Esophagus muscularis mucosa (tissue), 4 donors: Measurements from ENCODE around the gene CAPN11. TPM values are rescaled to one million over a fixed set of nuclear protein-coding genes. Genes with fewer than 3 reads are reported as not detected.
A peak's percentile ranks its signal among the peaks of the same experiment; 100 is the strongest.

Source experiments
- DNase-seq: peaks from one replicate; pipeline ENCODE4 v3.0.0-alpha.2; 2017; ENCODE audit errors: extremely low spot score
- H3K27ac ChIP-seq, 4 donors: fragments of 200-600 bp; sonication (generic); replicated peaks in 1 of 4; 1 replicate in 3 of 4; 2 replicates in 1 of 4; pipeline ENCODE4 v1.5.1; 2016 to 2019; ENCODE audit warnings: mild to moderate bottlenecking in 1 of 4
- H3K27me3 ChIP-seq, 4 donors: fragments of 200-600 bp; sonication (generic); one replicate each; pipeline versions ENCODE4 v1.5.1 to v1.6.0; 2016 to 2019
- H3K36me3 ChIP-seq, 4 donors: fragments of 200-600 bp; sonication (generic); one replicate each; pipeline ENCODE4 v1.5.1; 2016 to 2019
- H3K4me1 ChIP-seq, 4 donors: fragments of 200-600 bp; sonication (generic); one replicate each; pipeline ENCODE4 v1.5.1; 2016 to 2019
- H3K4me3 ChIP-seq, 4 donors: fragments of 200-600 bp; sonication (generic); 1 replicate in 2 of 4; 2 replicates in 2 of 4; pipeline ENCODE4 v1.5.1; 2016 to 2019; ENCODE audit warnings: mild to moderate bottlenecking in 4 of 4, moderate library complexity in 1 of 4
- H3K9me3 ChIP-seq, 4 donors: fragments of 200-600 bp; sonication (generic); 1 replicate in 3 of 4; 2 replicates in 1 of 4; pipeline ENCODE4 v1.5.1; 2016 to 2019
- EP300 ChIP-seq: sonication (generic); formaldehyde crosslinking; IDR thresholded peaks from one replicate; pipeline ENCODE4 v1.6.1; 2017; ENCODE audit warnings: antibody characterized with exemption
- POLR2A ChIP-seq: fragments of 450-650 bp; IDR thresholded peaks from one replicate; pipeline ENCODE4 v1.6.1; 2017; ENCODE audit warnings: antibody characterized with exemption, moderate library complexity, mild to moderate bottlenecking, low read depth
- POLR2AphosphoS5 ChIP-seq, 2 donors: sonication (generic); formaldehyde crosslinking; IDR thresholded peaks; one replicate each; pipeline ENCODE4 v1.6.1; 2017; ENCODE audit warnings: antibody characterized with exemption in 2 of 2
- WGBS: methylation state at CpG from one replicate; pipeline ENCODE4 v1.1.5; 2018; 5-methylcytosine and 5-hydroxymethylcytosine counted together
- intact Hi-C: fragments of 100-400 bp; cut with DNase I; formaldehyde crosslinking; loops from one replicate; pipeline ENCODE4 v1.15.1; 2023
- total RNA-seq, 4 donors: library from RNA; depleted of rRNA; stranded (reverse); fragments of >200 nt; gene quantifications; one replicate each; pipeline versions ENCODE4 v1.1.0 to v1.2.1, GENCODE V29; 2016
- TF ChIP-seq, protein P1 (sequence below), 3 experiments: fragments of 200-600 bp in 2 of 3; fragments of 450-650 bp in 1 of 3; sonication (generic) in 2 of 3; IDR thresholded peaks; one replicate each; pipeline ENCODE4 v1.5.1; 2017 to 2019; ENCODE audit warnings: antibody characterized with exemption in 3 of 3, mild to moderate bottlenecking in 2 of 3, moderate library complexity in 1 of 3

The CAPN11 gene
- total RNA-seq, 4 donors from 2014 or later: 0.39 to 0.83 (median 0.50) TPM; not detected in 1

- no peaks in the 10 kb centered on the region for H3K9me3 ChIP-seq
- H3K27ac ChIP-seq: peak overlapping the region; percentile 95 to 98 (median 96)
- intact Hi-C loops: no loop called here
- H3K36me3 ChIP-seq: peaks cover 0 to 12% (median 2%) of the 10 kb centered on the region in 4 donors
- peaks cover 84 to 100% (median 95%) of the 10 kb centered on the region in 4 donors for H3K4me1 ChIP-seq
- no peak for DNase-seq
- no peaks in the 10 kb centered on the region for H3K27me3 ChIP-seq
- peak overlapping the region; percentile 73 to 82 (median 77) for H3K4me3 ChIP-seq
- TF ChIP-seq EP300 (no peak), POLR2AphosphoS5 (IDR thresholded peaks at IDR 0.05) (peak in 1 of 2 donors; percentile 19)
- WGBS: 17% methylated on average over 9 of the region's 18 CpGs
Observed at GRCh38 chr6:44224029-44224964, 65.7 kb downstream of the CAPN11 start.

DNA sequence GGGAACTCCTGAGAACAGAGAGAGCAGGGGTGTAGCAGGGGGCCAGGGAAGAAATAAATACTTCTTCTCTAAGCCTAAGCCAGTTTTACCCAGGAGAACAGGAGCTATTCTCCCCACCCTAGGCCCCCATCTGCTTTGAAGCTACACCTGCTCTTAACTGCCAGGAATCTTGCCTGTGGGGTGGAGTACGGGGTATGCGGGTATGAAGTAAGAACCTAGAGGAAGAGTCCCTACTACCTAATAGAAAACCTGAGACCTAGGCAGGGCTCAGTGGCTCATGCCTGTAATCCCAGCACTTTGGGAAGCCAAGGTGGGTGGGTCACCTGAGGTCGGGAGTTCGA, 66.3 kb downstream of the CAPN11 start:
- peaks cover 0 to 18% (median 8%) of the 10 kb centered on the region in 4 donors for H3K36me3 ChIP-seq
- H3K27me3 ChIP-seq: no peaks in the 10 kb centered on the region
- intact Hi-C loops: no loop called here
- H3K27ac ChIP-seq: peak overlapping the region; percentile 95 to 98 (median 96)
- WGBS: 73% methylated on average over 3 of the region's 4 CpGs
- no peak for DNase-seq
- H3K9me3 ChIP-seq: no peaks in the 10 kb centered on the region
- H3K4me3 ChIP-seq: peak overlapping the region; percentile 73 to 82 (median 77)
- H3K4me1 ChIP-seq: peaks cover 91 to 100% (median 95%) of the 10 kb centered on the region in 4 donors
- TF ChIP-seq POLR2A: no peak
- no peak for TF ChIP-seq EP300
- TF ChIP-seq, protein P1, sequence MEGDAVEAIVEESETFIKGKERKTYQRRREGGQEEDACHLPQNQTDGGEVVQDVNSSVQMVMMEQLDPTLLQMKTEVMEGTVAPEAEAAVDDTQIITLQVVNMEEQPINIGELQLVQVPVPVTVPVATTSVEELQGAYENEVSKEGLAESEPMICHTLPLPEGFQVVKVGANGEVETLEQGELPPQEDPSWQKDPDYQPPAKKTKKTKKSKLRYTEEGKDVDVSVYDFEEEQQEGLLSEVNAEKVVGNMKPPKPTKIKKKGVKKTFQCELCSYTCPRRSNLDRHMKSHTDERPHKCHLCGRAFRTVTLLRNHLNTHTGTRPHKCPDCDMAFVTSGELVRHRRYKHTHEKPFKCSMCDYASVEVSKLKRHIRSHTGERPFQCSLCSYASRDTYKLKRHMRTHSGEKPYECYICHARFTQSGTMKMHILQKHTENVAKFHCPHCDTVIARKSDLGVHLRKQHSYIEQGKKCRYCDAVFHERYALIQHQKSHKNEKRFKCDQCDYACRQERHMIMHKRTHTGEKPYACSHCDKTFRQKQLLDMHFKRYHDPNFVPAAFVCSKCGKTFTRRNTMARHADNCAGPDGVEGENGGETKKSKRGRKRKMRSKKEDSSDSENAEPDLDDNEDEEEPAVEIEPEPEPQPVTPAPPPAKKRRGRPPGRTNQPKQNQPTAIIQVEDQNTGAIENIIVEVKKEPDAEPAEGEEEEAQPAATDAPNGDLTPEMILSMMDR (IDR thresholded peaks at IDR 0.05): no peak
- TF ChIP-seq POLR2AphosphoS5 (IDR thresholded peaks at IDR 0.05): no peak

- WGBS: 65% methylated on average over 8 of the region's 8 CpGs
- TF ChIP-seq EP300 (no peak), POLR2AphosphoS5 (IDR thresholded peaks at IDR 0.05) (no peak)
- Histone ChIP-seq H3K4me1 (peaks cover 91 to 100% (median 95%) of the 10 kb centered on the region in 4 donors), H3K9me3 (no peaks in the 10 kb centered on the region), H3K27me3 (no peaks in the 10 kb centered on the region), H3K27ac (peak overlapping the region; percentile 95 to 98 (median 96)), H3K36me3 (peaks cover 0 to 26% (median 16%) of the 10 kb centered on the region in 4 donors), H3K4me3 (peak overlapping the region; percentile 34 to 75 (median 61))
- intact Hi-C loops: no loop called here
- DNase-seq: no peak
Observed at GRCh38 chr6:44225579-44226325, 67.1 kb downstream of the CAPN11 start.

DNA sequence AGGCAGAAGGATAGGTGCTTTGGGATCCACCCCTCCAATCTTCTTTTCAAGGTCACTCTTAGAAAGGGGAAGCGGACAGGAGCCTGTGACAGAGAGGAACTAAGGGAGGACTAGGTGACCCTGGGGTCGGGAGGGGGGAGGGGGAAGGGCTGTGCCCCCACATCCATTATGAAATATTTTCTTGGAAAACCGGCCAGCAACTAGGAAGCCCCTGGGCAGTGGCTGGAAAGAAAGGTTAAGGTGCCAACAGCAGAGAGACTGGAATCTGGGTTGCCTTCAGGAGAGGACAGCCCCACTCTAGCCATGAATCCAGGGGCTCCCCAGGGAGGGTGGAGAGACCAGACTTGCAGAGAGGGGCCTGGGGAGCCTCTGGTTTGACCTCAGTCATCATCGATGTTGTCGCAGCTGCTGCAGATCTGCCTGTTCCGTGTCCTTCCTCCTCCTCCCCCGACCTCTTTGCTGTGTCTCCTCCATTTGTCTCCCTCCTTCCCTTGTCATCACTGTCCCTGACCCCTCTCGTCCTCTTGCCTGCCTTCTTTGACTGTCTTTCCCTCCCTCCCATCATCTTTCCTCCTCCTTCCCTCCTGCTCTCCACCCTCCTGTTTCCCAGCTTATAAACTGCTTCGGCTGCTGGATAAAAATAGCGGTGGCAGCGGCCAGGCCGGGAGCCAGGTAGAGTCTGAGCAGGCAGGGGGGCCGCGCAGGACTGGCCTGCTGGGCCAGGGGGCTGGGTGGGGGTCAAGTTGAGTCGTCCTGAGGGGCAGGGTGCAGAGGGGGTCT, 67.9 kb downstream of the CAPN11 start:
- no peak for DNase-seq
- no peaks in the 10 kb centered on the region for H3K9me3 ChIP-seq
- no peaks in the 10 kb centered on the region for H3K27me3 ChIP-seq
- intact Hi-C loops: no loop called here
- WGBS: 36% methylated on average over 15 of the region's 15 CpGs
- H3K4me3 ChIP-seq: peak overlapping the region; percentile 34 to 75 (median 61)
- peaks cover 0 to 34% (median 24%) of the 10 kb centered on the region in 4 donors for H3K36me3 ChIP-seq
- H3K27ac ChIP-seq: peak overlapping the region; percentile 95 to 98 (median 96)
- TF ChIP-seq POLR2AphosphoS5 (IDR thresholded peaks at IDR 0.05): peak in 1 of 2 donors; percentile 54
- no peak for TF ChIP-seq POLR2A
- peaks cover 85 to 100% (median 95%) of the 10 kb centered on the region in 4 donors for H3K4me1 ChIP-seq

- DNase-seq: no peak
- Histone ChIP-seq H3K27ac (peak overlapping the region; percentile 95 to 98 (median 96)), H3K4me1 (peaks cover 86 to 100% (median 95%) of the 10 kb centered on the region in 4 donors), H3K36me3 (peaks cover 2 to 42% (median 31%) of the 10 kb centered on the region in 4 donors), H3K9me3 (no peaks in the 10 kb centered on the region), H3K4me3 (peak overlapping the region; percentile 34 to 75 (median 61)), H3K27me3 (no peaks in the 10 kb centered on the region)
- intact Hi-C loops: no loop called here
- 7% methylated on average over 3 of the region's 7 CpGs for WGBS
- TF ChIP-seq POLR2AphosphoS5 (IDR thresholded peaks at IDR 0.05): no peak
- TF ChIP-seq EP300: no peak
- TF ChIP-seq, protein P1 (IDR thresholded peaks at IDR 0.05): no peak
- no peak for TF ChIP-seq POLR2A
Observed at GRCh38 chr6:44227148-44227793, 68.7 kb downstream of the CAPN11 start.
